Right hindlimb (tissue), 1 donor: Measurements from ENCODE around the gene SYNGAP1.

Experiments used
- DNase-seq: peaks from one replicate; pipeline ENCODE4 v3.0.0-alpha.2; 2018

The SYNGAP1 gene

DNA sequence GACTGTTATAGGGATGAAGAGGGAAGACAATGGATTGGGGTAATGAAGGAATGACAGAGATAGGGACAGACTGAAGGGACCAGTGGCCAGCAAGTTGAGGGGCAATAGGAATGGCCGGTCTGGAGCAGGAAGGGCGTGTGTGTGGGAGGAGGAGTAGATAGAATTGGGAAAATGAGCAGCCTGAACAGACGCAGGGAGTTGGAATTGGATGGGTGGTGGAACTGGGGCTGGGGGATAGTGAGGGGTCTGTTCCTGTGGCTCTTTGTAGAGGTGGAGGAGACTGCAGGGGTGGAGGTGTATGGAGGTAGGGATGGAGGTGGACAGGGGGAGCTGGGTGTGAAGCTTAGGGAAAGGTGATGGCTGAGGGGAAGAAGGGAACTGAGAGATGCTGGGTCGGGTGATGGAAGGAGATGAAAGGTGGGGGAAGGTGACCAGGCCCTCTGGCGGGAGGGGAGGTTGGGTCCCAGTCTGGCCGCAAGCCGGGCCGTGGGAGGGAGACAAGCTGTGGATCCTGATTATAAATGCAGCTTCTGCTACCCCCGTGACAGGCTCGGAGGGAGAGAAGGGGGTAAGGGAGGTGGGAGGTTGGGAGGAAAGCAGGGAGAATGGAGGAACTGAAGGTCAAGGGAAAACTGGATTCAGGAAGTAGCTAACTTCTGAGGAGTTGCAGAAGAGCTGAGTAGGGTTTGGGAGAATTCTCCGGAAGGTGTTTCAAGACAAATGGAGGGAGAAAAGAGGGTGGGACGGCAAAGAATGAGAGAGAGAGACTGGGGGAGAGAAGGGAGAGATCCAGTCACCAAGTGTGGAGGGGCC is 5.2 kb downstream of the SYNGAP1 start:
- peak; percentile 53 for DNase-seq

DNA sequence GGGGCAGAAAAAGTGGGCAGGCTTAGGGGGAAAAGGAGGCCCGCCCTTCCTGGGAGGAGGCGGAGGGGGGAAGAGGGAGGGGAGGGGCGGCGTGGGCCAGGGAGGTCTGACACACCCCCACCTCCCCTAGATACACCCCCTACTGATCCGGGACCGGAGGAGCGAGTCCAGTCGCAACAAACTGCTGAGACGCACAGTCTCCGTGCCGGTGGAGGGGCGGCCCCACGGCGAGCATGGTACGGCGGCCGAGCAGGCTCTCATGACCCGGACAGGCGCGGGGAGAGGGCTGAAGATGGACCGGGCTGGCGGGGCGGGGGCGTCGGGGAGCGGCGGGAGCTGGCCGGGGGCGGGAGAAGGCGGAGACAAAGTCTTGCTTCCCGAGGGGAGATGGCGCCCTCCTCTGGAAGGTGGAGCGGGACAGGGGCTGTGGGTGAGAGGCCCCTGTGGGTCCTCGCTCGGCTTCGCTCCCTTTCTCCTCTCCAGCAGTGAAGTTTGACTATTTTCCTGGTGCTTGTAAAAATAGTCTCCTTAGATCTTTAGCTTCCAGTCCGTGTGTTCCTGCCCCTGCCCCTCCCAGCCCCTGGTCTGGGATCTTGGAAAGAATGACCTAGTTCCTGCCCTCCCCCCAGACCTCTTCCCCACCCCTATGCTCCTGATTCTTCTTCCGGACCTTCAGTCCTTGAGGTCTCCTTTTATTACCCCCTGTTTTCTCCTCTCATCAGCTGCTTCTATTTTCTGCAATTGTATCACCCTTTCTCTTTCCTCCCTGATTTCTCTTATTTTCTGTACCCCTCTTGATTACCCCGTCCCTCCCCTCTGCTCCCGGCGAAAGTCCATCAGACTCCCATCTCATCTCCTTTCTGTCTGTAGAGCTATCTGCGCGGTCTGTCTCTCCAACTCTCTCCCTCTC is 6.1 kb downstream of the SYNGAP1 start:
- peak; percentile 94 for DNase-seq

DNA sequence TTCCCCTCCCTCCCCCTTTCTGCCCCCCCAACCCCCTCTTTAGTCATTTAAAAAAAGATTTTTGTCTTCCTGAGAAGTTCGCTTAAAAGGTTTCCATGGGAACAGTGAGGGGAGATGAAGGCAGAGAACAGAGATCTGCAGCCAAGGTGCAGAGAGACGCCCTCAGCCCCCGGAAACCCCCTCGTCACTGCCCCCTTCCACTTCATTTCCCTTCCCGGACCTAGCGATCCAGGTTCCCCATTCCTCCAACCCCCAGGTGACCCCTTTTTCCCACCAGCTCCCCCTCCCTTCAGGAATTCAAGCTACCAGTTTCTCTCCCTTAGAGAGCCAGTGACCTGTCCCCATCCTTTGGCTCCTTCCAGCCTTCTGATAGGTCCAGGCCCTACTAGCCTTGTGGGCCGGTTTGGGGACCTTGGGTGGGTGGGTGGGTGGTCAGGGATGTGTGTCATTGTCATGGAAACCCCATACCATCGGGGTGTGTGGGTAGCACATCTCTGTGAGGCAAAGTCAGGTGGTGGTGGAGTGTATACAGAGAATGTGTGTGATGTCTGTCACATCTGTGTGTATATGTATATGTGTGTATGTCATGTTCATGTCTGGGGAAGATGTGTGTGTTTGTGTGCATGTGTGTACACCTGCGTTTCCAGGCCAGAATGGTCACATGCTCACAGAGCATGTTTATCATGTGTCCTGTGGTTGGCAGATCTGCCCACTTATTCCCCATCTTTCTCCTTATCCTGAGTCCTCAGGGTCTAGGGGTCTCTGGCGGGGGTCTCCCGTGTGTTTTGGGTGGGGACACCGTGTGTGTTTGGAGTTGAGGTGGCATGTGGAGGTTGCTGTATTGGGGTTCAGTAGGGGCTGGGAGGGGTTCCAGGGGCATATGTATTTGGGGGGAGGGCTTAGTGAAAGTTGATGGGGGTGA is 7.0 kb downstream of the SYNGAP1 start:
- DNase-seq: no peak

DNA sequence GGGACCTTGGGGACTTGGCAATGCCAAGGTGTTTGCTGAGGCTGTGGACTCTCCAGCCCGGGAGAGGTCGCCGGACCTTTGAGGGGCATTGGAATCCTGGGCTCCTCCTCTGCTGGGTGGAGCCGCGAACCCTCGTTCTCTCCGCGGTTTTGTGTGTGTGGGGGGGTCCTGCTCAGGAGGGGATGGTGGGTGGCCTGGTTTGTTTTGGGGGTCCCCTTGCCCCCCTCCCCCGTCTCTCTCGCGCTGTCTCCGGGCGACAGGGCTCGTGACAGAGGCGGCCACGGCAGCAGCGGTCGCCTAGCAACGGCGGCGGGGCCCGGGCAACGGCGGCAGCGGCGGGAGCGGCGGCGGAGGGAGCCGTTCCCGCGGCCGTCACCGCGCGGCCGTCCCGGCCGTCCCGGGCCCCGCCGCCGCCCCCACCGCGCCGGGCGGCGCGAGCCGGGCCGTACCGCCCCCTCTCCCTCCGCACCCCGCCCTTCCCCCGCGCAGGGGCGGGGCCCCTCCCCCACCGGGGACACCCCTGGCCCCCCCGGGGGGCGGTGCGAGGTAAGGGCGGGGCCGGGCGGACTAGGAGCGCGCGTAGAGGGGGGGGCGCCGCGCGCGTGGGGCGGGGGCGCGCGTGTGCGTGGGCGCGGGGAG is 7.8 kb downstream of the SYNGAP1 start:
- peak; percentile 55 for DNase-seq

DNA sequence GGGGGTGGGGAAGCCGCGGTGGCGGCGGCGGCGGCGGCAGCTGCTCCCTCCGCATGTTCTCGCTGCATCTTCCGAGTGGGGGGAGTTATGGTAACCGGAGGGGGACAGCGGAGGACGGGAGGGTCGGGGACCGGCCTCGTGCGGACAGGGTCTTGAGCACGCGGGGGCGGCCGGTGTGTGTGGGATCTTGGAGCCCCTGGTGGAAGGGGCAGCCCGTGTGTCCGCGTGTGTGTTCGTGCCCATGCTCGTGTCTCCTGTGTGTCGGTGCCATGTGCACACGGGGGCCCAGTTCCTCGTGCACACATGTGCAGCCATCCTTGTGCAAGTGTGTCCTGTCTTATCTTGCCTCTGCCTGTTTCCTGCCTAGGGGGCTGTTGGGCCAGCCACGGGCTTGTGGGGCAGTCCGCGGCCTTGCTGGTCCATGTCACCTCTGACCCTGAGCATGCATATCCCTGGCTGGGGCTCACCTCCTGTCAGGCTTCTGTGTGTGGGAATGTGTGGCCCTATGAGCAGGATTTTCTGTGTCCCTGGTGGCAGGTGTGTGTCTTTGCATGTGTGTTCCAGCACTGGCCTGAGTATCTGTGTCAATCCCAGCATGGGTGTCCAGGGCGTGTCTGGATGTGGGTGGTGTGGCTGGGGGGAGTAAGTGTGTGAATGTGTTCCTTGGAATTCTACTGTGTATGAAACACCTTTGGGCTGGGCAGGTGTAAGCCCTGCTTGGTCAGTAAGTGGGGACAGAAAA is 8.5 kb downstream of the SYNGAP1 start:
- peak; percentile 47 for DNase-seq

DNA sequence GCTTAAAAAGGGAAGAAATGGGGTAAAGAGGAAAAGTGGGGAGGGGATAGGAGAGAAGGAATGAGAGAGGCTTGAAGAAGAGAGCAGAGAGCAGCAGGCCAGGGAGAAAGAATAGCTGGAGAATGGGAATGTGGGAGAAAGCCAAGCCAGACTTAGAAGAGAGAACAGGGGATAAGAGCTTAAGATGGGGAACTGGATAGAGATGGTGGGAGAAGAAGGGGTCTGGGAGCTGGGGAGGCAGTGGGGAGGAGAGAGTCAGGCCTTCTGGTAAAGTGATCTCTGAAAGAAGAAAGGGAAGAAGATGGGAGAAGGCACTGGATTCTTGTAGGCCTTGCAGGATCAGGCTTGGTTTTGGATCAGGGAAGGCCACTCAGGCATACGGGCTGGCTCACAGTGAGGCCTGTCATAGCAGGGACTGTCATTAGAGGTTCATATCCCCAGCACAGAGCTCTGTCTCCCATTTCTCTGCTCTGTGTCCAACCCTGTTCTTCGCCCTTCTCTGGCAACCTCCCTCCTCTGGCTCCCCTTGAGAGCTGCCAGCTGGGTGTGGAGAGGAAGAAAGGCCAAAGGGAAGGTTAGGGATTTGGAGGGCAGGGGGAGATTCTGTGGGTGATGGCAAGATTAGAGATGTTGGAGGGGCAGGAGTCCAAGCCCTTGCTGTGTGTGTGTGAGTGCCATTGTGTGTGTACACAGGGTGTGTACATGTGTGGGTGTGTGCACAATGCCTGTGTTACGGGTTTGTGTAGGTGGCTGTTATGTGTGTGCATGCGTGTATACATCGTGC is 9.3 kb downstream of the SYNGAP1 start:
- DNase-seq: no peak

DNA sequence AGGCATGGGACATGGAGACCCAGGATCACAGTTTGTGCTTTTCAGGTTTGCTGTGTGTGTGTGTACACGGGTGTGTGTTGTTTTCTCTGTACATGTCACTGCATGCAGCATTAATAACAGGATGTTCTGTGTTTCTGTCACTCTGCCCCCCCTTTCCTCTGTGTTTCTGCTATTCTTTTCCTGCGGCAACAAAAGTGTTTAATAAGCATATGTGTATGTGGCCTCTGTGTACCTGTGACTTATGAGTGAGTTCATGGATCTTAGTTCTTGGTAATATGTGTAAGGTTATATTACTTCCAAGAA is 9.8 kb downstream of the SYNGAP1 start:
- DNase-seq: no peak

DNA sequence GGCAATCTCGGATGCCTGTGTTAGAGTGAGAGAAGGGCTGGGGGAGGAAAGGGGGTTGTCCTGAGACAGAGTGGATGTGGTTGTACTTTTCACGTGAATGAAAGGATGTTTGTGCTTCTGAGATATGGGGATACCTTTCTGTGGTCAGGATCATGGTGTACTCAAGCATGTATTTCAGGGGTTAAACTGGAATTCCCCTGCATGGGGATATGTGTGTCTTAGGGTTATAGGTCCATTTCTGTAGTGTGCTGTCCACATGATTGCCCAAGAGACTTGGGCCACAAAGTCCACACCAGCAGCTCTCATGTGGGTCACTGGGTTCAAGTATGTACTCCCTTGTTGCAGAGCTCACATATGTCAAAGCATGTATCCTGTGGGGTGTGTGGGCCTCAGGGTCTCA is 10.5 kb downstream of the SYNGAP1 start:
- DNase-seq: no peak

DNA sequence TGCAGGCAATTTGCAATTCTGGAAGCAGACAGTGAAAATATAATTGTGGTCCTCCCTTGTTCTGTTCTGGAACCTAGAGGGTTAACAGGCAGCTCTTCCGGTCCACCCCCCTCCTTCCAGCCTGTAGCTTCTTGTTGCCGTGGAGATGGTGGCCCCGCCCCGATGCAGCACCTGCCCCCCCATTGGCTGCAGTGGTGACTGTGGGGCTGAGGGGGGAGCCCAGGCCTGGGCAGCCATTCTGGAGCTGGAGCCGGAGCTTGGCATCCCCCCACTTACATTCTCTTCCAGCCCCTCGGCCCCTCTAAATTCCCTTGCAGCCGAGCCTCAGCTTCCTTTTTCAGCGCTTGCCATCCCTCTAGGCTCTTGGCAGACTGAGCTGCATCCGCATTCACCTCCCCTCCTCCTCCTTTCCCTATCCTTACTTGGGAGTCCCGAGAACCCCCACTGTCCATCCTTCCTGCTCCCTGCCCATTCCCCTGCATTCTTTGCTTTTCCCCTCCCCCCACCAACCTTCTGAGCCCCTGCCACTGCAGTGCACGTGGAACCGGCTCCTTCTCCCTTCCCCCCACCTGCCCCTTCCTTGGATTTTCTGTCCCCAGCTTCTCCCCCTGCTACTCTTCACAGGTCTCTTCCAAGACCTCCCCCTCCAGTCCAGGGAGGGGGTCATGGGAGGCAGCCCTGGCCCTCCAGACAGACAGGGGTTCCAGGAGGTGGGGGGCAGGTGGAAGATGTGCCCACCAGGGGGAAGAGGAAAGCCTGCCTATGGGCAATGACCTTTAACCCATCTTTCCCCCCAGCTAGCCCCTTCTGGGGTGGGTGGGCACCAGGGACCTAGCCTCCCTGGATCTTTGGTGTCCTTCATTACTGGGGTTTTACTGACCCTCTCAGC is 11.4 kb downstream of the SYNGAP1 start:
- DNase-seq: peak; percentile 89

DNA sequence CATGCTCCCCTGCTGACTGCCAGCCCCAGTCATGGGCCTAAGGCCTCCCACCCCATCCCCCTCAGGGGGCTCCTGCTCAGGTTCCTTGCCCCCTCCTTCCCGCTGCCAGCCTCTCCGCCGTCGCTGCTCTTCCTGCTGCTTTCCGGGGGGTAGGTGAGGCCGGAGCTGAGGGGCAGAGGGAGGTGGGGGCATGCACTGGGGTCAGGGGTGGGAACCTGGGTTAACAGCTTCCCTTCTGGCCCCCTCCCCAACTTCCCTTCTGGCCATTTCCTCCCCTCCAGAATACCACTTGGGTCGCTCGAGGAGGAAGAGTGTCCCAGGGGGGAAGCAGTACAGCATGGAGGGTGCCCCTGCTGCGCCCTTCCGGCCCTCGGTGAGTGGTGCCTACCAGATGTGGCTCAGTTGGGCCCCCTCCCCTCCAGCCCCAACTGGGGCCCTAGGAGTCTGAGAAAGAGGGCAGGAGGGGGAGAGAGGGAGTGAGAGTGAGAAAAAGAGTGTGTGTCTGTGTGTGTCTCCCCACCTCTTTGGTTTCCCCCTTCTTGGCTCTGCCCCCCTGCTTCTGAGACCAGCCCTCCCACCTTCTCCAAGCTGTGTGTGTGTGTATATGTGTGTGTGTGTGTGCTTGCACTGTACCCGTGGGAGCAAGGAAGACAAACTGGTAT is 12.1 kb downstream of the SYNGAP1 start:
- no peak for DNase-seq

DNA sequence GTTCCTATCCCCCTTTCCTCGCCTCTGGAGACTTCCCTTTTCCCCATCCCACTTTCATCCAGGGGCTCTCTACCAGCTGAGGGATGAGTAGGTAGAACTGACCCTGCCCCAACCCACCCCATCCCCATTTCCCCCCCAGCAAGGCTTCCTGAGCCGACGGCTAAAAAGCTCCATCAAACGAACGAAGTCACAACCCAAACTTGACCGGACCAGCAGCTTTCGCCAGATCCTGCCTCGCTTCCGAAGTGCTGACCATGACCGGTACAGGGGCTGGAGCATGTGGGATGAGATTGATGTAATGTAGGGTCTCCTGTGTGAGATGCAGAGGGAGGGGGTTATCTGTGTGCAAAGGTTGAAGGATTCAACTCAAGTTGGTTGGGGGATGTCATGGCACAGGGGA is 12.7 kb downstream of the SYNGAP1 start:
- DNase-seq: no peak

DNA sequence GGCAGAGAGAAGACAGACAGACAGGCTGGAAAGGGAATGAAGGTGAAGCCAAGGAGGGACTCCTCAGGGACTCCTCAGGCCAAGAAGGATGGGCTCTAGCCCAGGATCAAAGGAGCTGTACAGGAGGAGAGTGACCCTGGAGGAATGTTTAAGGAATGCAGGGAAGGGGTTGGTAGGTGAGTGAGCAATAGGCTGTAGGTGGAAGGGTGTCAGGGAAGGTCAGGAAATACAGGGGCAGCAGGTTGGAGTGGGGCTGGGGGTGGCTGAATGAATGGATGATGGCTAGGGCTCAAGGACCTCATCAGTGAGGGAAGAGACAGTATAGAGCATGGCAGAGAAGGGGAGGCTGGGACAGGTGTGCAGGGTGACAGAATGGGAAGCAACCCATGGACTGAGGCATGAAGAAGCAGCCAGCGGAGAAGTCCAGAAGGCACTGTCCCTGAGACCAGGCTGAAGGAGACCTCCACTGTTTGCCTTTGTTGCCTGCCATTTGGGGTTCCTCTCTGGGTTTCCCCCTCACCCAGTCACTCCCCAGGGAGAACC is 13.2 kb downstream of the SYNGAP1 start:
- no peak for DNase-seq

DNA sequence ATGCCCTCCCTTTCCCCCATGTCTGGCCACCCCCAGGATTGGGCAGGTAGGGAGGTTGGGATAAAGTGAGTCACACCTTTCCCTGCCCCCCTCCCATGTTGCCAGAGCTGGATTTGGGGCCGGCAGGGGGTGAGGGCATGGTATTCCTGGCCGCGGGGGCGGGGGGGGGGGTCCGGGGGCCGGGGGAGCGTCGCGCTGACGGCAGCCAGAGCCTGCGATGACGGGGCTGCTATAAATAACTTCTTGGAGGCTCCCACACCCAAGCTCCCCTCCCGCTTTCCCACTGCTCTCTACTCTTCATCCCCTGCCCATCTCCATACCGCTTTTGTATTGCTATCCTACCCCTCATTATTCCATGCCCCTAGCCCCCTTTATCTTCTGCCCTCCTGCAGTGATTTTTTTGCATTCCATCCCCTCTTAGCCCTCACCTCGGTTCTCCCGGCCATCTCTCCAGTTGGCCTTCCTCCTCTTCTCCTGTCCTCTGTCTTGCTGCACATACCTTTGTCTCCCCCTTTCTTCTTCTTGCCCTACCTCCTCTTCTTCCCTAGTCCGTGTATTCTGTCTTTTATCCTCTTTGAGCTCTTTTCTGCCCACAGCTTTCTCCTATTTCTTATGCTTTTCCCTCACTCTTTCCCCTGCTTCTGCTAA is 13.8 kb downstream of the SYNGAP1 start:
- peak; percentile 65 for DNase-seq

DNA sequence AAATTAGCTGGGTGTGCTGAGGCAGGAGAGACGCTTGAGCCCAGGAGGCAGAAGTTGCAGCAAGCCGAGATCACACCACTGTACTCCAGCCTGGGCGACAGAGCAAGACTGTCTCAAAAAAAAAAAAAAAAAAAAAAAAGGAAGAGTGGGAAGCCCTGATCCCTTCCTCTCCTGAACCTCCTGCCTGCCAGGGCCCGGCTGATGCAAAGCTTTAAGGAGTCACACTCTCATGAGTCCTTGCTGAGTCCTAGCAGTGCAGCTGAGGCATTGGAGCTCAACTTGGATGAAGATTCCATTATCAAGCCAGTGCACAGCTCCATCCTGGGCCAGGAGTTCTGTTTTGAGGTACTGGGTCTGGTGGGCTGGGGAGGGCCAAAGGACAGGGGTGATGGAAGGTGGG is 15.1 kb downstream of the SYNGAP1 start:
- DNase-seq: no peak

DNA sequence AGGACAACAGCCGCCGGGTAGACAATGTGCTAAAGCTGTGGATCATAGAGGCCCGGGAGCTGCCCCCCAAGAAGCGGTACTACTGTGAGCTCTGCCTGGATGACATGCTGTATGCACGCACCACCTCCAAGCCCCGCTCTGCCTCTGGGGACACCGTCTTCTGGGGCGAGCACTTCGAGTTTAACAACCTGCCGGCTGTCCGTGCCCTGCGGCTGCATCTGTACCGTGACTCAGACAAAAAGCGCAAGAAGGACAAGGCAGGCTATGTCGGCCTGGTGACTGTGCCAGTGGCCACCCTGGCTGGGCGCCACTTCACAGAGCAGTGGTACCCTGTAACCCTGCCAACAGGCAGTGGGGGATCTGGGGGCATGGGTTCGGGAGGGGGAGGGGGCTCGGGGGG is 17.8 kb downstream of the SYNGAP1 start:
- no peak for DNase-seq

DNA sequence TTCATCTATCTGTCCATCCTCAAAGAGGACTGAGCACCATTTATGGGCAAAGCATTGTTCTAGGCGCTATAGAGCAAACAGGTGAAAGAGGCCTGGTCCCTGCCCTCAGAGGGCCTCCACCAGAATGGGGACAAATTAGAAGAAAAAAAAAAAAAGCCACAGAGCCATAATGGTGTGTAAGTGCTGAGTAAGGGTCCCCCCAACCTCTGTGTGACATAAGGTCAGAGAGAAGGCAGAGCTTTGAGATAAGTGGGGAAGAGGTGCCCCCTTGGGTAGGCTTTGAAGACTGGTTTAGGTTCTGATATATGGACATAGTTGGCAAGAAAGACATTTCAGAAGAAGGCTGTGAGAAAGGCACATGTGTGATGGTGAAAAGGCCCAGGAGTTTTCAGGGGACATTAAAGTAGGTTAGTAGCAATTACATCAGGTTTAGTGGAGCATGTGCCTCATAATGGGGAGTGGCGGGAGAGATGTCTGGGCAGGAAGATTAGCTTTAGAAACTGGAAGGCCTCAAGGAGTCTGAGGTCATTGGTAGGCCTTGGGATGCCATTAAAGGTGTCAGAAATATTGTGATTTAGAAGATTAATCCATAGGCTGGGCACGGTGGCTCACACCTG is 19.2 kb downstream of the SYNGAP1 start:
- no peak for DNase-seq

DNA sequence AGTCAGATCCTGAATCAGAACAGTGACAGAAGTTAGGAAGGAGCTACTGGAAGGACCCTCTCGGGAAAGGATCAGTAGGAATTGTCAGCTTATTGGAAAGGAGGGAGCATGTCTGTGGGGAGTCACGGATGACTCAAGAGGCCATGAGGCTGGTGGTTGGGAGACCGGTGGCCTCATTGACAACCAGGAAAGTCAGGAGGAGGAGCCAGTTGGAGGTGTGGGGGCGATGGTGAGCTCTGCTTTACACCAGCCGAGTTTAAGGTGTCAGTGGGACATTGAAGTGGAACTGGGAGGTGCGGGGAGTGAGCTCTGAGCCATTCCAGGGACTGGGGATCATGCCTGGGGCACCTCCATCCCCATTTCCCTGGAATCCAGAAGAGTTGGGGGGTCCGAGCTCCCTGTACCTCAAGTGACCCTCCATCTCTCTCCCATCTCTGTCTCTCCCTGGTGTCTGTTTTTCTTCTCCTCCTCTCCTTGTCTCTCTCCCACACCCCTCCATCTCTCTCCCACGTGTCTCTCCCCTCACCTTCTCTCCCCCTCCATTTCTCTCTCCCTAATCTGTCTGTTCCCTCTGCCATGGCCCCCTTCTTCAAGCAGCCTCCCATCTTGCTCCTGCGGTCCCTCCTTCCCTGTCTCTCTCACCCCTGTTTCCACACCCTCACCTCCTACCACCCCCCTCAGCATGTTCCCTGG is 20.2 kb downstream of the SYNGAP1 start:
- no peak for DNase-seq
